OCI-LY1 (cell line): ENCODE data around the gene ALS2CL.
"Not testable (repeated sequence)": the region's sequence is repeated elsewhere in the genome, so short reads cannot be mapped to it uniquely, and the experiment has no call there.

Source experiments
- EZH2 ChIP-seq: fragments of 200-600 bp; sonication (generic), shearing (Covaris generic); IDR thresholded peaks from 2 replicates; pipeline ENCODE4 v1.8.0; 2017; ENCODE audit warnings: borderline replicate concordance, mixed run types, mild to moderate bottlenecking, antibody characterized with exemption, low read length, moderate library complexity, mixed read lengths
- TF ChIP-seq, protein P1 (sequence below): fragments of 200-600 bp; sonication (generic), shearing (Covaris generic); IDR thresholded peaks from 2 replicates; pipeline ENCODE4 v1.5.1; 2017; ENCODE audit warnings: mild to moderate bottlenecking, antibody characterized with exemption, low read length, moderate library complexity, mixed read lengths

DNA sequence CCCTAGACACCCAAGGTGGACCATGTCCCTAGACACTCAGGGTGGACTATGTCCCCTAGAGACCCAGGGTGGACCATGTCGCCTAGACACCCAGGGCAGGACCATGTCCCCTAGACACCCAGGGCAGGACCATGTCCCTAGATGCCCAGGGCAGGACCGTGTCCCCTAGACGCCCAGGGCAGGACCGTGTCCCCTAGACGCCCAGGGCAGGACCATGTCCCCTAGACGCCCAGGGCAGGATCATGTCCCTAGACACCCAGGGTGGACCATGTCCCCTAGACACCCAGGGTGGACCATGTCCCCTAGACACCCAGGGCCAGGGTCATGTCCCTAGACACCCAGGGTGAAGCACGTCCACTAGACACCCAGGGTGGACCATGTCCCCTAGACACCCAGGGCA lies 10.9 kb upstream of the ALS2CL start:
- TF ChIP-seq, protein P1, sequence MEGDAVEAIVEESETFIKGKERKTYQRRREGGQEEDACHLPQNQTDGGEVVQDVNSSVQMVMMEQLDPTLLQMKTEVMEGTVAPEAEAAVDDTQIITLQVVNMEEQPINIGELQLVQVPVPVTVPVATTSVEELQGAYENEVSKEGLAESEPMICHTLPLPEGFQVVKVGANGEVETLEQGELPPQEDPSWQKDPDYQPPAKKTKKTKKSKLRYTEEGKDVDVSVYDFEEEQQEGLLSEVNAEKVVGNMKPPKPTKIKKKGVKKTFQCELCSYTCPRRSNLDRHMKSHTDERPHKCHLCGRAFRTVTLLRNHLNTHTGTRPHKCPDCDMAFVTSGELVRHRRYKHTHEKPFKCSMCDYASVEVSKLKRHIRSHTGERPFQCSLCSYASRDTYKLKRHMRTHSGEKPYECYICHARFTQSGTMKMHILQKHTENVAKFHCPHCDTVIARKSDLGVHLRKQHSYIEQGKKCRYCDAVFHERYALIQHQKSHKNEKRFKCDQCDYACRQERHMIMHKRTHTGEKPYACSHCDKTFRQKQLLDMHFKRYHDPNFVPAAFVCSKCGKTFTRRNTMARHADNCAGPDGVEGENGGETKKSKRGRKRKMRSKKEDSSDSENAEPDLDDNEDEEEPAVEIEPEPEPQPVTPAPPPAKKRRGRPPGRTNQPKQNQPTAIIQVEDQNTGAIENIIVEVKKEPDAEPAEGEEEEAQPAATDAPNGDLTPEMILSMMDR, result not testable (repeated sequence)
- TF ChIP-seq EZH2, result not testable (repeated sequence)
